Activated naive CD4-positive, alpha-beta T cell treated with anti-CD3 and anti-CD28 coated beads, Interleukin-2, amount 10 ng/mL, durations not matched to agents 7 days and 5 days (primary cell): ENCODE data around the gene IFIT1B.
A peak's percentile ranks its signal among the peaks of the same experiment; 100 is the strongest.
"Not testable (repeated sequence)": the region's sequence is repeated elsewhere in the genome, so short reads cannot be mapped to it uniquely, and the experiment has no call there.

ENCODE experiments used
- CTCF ChIA-PET: fragments of 350-600 bp; sonication (Branson Sonifier 250); formaldehyde crosslinking; loops from one replicate; lab custom pipeline; 2021; ENCODE audit warnings: antibody characterized with exemption; lab: Charles Lee
- DNase-seq: peaks from one replicate; pipeline ENCODE4 v3.0.0-alpha.2; 2020
- H3K27ac Mint-ChIP-seq: one replicate; pipeline ENCODE4 v1.8.0; 2021; ENCODE audit warnings: mild to moderate bottlenecking, moderate library complexity, mixed read lengths
- H3K27me3 Mint-ChIP-seq: one replicate; pipeline ENCODE4 v1.8.0; 2021; ENCODE audit warnings: mild to moderate bottlenecking, mixed read lengths
- H3K36me3 Mint-ChIP-seq: one replicate; pipeline ENCODE4 v1.8.0; 2021; ENCODE audit warnings: mixed read lengths
- H3K4me1 Mint-ChIP-seq: one replicate; pipeline ENCODE4 v1.8.0; 2021; ENCODE audit warnings: mixed read lengths
- H3K4me3 Mint-ChIP-seq: one replicate; pipeline ENCODE4 v1.8.0; 2021; ENCODE audit warnings: mild to moderate bottlenecking, moderate library complexity, mixed read lengths
- H3K9me3 Mint-ChIP-seq: one replicate; pipeline ENCODE4 v1.8.0; 2021; ENCODE audit warnings: mixed read lengths

Gene IFIT1B

DNA sequence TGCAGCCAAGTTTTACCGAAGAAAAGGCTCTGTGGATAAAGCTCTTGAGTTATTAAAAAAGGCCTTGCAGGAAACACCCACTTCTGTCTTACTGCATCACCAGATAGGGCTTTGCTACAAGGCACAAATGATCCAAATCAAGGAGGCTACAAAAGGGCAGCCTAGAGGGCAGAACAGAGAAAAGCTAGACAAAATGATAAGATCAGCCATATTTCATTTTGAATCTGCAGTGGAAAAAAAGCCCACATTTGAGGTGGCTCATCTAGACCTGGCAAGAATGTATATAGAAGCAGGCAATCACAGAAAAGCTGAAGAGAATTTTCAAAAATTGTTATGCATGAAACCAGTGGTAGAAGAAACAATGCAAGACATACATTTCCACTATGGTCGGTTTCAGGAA, 25.2 kb downstream of the IFIT1B start:
- CTCF ChIA-PET = interaction anchor here (0.9 to 1.1 kb wide), 2 partner anchors 185 to 561 kb away, joined by 3 read pairs; no protein-coding TSS in a partner anchor
- Mint-ChIP-seq H3K36me3 (peaks cover 14% of the 10 kb centered on the region), H3K9me3 (no peaks in the 10 kb centered on the region), H3K27ac (no peak overlapping the region), H3K4me1 (no peaks in the 10 kb centered on the region), H3K27me3 (peaks cover 9% of the 10 kb centered on the region), H3K4me3 (no peak overlapping the region)
- DNase-seq = no peak

DNA sequence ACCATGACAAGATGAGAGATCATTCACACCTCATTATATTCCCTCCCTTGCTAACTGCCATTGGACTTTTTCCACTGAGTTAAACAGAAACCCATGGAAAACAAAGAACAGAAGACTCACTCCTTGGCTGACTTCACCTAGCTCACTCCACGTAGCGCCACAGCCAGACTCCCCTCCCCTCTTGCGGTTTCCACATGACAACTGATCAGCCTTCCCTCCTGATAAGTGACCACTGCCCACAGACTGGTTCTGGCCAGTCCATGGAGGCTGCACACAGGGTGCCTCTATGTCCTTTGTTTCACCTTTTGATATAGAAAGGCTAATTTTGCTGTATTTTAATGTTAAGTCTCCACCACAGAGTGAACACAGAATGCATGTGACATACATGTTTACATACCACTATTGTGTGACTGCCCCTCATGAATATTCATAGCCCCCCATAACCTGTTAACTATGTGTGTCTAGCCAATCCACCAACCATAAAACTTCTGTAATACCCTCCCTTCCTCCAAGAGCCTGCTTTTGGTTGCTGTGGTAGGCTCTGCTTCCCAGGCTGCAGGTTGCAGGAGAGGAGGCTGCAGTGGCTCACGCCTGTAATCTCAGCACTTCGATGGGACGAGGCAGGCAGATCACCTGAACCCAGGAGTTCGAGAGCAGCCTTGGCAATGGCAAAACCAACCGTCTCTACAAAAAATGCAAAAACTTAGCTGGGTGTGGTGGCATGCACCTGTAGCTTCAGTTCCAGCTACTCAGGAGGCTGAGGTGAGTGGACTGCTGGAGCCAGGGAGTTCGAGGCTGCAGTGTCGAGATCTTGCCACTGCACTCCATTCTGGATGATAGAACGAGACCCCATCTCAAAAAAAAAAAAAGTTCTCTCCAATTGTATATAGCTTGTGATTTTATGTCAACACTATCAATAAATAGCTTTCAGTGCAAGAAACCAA, 26.5 kb downstream of the IFIT1B start:
- no peaks in the 10 kb centered on the region for H3K4me1 Mint-ChIP-seq
- DNase-seq = no peak
- no peak overlapping the region for H3K27ac Mint-ChIP-seq
- no peaks in the 10 kb centered on the region for H3K9me3 Mint-ChIP-seq
- H3K36me3 Mint-ChIP-seq = peaks cover 16% of the 10 kb centered on the region
- no peak overlapping the region for H3K4me3 Mint-ChIP-seq
- H3K27me3 Mint-ChIP-seq = peaks cover 9% of the 10 kb centered on the region
- CTCF ChIA-PET = no interaction called here

DNA sequence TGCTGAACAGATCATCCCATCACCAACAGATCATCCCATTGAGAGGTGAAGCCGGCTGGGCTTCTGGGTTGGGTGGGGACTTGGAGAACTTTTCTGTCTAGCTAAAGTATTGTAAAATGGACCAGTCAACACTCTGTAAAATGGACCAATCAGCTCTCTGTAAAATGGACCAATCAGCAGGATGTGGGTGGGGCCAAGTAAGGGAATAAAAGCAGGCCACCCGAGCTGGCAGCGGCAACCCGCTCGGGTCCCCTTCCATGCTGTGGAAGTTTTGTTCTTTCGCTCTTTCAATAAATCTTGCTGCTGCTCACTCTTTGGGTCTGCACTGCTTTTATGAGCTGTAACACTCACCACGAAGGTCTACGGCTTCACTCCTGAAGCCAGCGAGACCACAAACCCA, 28.3 kb downstream of the IFIT1B start:
- H3K9me3 Mint-ChIP-seq, H3K27ac Mint-ChIP-seq, H3K27me3 Mint-ChIP-seq, DNase-seq, CTCF ChIA-PET, H3K4me1 Mint-ChIP-seq, H3K4me3 Mint-ChIP-seq: not testable (repeated sequence)
- peaks cover 20% of the 10 kb centered on the region for H3K36me3 Mint-ChIP-seq

DNA sequence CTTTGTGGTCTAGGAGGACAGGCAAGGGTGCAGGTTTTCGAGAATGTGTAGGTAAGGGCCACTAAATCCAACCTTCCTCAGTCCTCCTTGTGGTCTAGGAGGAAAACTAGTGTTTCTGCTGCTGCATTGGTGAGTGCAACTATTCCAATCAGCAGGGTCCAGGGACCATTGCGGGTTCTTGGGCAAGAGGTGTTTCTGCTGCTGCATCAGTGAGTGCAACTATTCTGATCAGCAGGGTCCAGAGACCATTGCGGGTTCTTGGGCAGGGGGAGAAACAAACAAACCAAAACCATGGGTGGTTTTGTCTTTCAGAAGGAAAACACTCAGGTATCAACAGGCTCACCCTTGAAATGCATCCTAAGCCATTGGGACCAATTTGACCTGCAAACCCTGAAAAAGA, 29.9 kb downstream of the IFIT1B start:
- H3K9me3 Mint-ChIP-seq = peaks cover 13% of the 10 kb centered on the region
- H3K4me3 Mint-ChIP-seq, CTCF ChIA-PET, H3K27me3 Mint-ChIP-seq, DNase-seq, H3K27ac Mint-ChIP-seq: not testable (repeated sequence)
- H3K4me1 Mint-ChIP-seq = peaks cover 21% of the 10 kb centered on the region
- peaks cover 22% of the 10 kb centered on the region for H3K36me3 Mint-ChIP-seq

DNA sequence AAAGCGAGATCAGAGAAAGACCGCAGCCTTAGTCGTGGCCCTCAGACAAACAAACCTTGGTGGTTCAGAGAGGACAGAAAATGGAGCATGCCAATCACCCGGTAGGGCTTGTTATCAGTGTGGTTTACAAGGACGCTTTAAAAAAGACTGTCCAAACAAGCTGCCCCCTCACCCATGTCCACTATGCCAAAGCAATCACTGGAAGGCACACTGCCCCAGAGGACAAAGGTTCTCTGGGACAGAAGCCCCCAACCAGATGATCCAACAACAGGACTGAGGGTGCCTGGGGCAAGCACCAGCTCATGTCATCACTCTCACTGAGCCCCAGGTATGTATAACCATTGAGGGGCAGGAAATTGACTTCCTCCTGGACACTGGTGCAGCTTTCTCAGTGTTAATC, 31.4 kb downstream of the IFIT1B start:
- Mint-ChIP-seq H3K4me1 (peaks cover 33% of the 10 kb centered on the region), H3K36me3 (peaks cover 21% of the 10 kb centered on the region), H3K9me3 (peaks cover 13% of the 10 kb centered on the region)
- H3K27ac Mint-ChIP-seq, DNase-seq, H3K4me3 Mint-ChIP-seq, CTCF ChIA-PET, H3K27me3 Mint-ChIP-seq: not testable (repeated sequence)

DNA sequence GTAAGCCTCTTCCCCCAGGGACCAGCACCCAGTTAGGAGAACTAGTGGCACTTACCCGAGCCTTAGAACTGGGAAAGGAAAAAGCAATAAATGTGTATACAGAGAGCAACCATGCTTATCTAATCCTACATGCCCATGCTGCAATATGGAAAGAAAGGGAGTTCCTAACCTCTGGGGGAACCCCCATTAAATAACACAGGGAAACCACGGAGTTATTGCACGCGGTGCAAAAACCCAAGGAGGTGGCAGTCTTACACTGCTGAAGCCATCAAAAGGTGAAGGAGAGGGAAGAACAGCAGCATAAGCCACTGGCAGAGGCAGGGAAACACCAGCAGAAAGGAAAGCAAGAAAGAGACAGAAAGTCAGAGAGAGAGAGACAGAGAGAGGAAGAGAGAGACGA, 32.7 kb downstream of the IFIT1B start:
- H3K27ac Mint-ChIP-seq, H3K27me3 Mint-ChIP-seq, CTCF ChIA-PET, H3K4me3 Mint-ChIP-seq, DNase-seq: not testable (repeated sequence)
- H3K9me3 Mint-ChIP-seq = peaks cover 13% of the 10 kb centered on the region
- peaks cover 38% of the 10 kb centered on the region for H3K4me1 Mint-ChIP-seq
- peaks cover 23% of the 10 kb centered on the region for H3K36me3 Mint-ChIP-seq

DNA sequence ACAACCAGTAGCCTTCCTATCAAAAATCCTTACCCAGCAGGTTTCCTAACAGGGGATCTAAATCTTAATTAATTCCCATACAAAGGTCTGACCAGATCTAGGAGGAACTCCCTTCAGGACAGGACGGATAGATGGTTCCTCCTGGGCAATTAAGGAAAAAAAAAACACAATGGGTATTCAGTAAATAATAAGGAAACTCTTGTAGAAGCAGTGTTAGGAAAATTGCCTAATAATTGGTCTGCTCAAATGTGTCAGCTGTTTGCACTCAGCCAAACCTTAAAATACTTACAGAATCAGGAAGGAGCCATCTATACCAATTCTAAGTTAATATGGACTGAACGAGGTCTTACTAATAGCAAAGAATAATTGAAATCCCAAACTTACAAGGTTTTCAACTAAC, 33.3 kb downstream of the IFIT1B start:
- Mint-ChIP-seq H3K4me1 (peaks cover 44% of the 10 kb centered on the region), H3K36me3 (peaks cover 26% of the 10 kb centered on the region), H3K9me3 (peaks cover 13% of the 10 kb centered on the region)
- H3K4me3 Mint-ChIP-seq, H3K27me3 Mint-ChIP-seq, CTCF ChIA-PET, H3K27ac Mint-ChIP-seq, DNase-seq: not testable (repeated sequence)

DNA sequence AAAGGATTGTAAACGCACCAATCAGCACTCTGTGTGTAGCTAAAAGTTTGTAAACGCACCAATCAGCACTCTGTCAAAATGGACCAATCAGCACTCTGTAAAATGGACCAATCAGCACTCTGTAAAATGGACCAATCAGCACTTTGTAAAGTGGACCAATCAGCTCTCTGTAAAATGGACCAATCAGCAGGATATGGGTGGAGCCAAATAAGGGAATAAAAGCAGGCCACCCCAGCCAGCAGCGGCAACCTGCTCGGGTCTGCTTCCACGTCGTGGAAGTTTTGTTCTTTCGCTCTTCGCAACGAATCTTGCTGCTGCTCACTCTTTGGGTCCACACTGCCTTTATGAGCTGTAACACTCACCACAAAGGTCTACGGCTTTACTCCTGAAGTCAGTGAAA, 34.4 kb downstream of the IFIT1B start:
- Mint-ChIP-seq H3K36me3 (peaks cover 27% of the 10 kb centered on the region), H3K4me1 (peaks cover 51% of the 10 kb centered on the region), H3K4me3 (peak overlapping the region; percentile 18), H3K9me3 (peaks cover 13% of the 10 kb centered on the region), H3K27ac (peak overlapping the region; percentile 49)
- CTCF ChIA-PET, H3K27me3 Mint-ChIP-seq: not testable (repeated sequence)
- DNase-seq = peak; percentile 40

DNA sequence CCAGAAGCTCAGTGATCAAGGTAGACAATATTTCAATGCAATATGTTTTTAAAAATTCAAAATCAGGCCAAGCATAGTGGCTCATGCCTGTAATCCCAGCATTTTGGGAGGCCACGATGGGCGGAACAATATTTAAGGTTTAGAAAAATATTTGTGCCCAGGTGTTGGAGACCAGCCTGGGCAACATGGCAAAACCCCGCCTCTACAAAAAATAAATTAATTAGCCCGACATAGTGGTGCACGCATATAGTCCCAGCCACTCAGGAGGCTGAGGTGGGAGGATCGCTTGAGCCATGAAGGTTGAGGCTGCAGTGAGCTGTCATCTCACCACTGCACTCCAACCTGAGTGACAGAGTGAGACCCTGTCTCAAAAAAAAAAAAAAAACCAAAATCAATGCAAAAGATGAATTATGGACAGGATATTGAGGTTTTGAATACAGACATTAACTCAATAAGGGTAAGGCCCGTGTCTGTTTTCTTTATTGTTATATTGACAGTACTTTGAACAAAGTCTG, 35.6 kb downstream of the IFIT1B start:
- CTCF ChIA-PET = interaction anchor here (0.6 to 1.3 kb wide), 3 partner anchors 20 to 43 kb away, joined by 3 to 4 read pairs (median 4); partner anchors contain the start of gene IFIT1
- H3K27me3 Mint-ChIP-seq = no peaks in the 10 kb centered on the region
- DNase-seq = no peak
- peak overlapping the region; percentile 88 for H3K4me3 Mint-ChIP-seq
- peaks cover 39% of the 10 kb centered on the region for H3K36me3 Mint-ChIP-seq
- H3K27ac Mint-ChIP-seq = peak overlapping the region; percentile 97
- peaks cover 63% of the 10 kb centered on the region for H3K4me1 Mint-ChIP-seq
- H3K9me3 Mint-ChIP-seq = peaks cover 13% of the 10 kb centered on the region

DNA sequence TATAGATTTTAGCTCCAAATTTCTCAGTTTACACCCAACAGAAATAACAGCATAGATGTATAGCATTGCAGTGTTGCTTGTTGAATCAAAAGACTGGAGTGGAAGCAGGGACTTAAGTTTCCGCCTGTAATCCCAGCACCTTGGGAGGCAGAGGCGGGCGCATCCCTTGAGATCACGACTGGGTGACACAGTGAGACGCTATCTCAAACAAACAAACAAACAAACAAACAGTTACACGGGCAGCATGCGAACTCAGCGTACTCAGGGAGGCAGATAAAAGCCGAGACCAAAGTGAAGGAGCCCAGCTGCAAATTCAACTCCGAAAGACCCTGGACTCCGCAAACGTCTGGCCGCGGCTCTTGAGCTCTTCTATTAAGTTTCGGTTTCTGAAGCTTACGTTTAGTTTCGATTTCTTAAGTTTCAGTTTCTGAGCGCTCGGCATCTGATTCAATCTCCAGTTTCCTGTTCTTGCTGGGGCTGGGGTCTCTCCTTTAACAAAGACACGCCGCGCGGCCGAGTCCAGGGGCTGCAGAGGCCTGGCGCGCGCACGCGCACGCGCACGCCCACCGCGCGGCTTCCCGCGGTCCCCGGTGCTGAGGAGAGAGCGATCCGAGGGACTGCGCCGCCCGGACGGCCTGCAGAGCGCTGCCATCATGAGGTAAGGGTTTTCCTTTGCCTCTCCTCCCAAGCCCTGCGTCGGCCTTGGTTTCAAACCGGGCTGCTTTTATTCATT, 36.5 kb downstream of the IFIT1B start, which contains the start of gene IFIT5:
TSS of gene IFIT5 (plus strand) at position 423 of the 733 bp plus-strand sequence. CDS start at position 654, 231 bp downstream.
- CTCF ChIA-PET = interaction anchor here (0.6 to 1.3 kb wide), 3 partner anchors 21 to 44 kb away, joined by 3 to 4 read pairs (median 4); partner anchors contain the start of gene IFIT1
- peaks cover 37% of the 10 kb centered on the region for H3K36me3 Mint-ChIP-seq
- H3K27ac Mint-ChIP-seq = peak within 1 kb of the TSS; percentile 97
- no peaks in the 10 kb centered on the region for H3K27me3 Mint-ChIP-seq
- H3K4me3 Mint-ChIP-seq = peak within 1 kb of the TSS; percentile 88
- DNase-seq = peak; percentile 81
- peaks cover 13% of the 10 kb centered on the region for H3K9me3 Mint-ChIP-seq
- peaks cover 64% of the 10 kb centered on the region for H3K4me1 Mint-ChIP-seq

DNA sequence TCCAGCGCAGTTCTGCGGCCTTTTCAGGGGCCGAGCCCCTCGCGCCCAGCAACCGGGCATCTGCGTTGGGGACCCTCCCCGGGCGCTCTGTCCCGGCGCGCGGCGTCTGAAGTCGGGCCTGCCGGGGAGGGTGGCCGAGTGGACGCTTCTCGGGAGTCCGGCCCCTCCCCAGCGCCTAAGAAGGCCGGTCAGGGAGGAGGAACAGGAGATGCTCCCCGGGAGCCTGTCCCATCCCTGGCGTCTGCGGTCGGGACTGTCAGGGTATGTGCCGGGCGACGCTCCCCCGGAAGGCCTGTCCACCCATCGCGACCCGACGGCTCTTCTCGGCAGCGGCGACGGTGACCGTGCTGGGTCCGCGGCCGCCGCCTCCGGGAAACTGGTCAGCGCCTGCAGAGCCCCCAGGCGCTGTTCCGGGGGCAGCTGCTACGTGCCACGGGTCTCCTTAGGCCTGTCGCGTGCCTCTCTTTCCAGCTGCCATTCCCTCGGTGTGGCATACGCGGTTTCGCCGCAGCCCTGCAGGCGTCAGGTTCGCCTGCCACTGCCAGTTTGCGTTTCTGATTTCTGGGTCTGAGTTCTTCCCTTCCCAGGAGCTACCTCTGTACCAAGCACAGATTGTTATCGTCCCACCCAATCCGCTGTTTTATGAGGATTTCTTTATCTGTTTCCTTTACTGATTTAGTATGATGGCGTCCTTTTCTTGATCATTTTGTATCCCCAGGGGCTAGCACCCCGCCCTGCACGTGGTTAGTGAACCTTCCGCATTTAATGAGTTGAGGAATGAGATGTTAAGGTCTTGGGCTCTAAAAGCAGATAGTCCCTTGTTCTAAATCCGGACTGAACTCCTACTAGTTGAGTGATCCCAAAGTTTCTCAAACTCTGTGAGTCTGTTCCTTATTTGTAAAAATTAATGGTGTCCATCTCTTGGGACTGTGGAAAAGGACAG, 37.3 kb downstream of the IFIT1B start:
- Mint-ChIP-seq H3K4me1 (peaks cover 69% of the 10 kb centered on the region), H3K27ac (peak overlapping the region; percentile 97), H3K36me3 (peaks cover 37% of the 10 kb centered on the region), H3K9me3 (peaks cover 13% of the 10 kb centered on the region), H3K27me3 (no peaks in the 10 kb centered on the region), H3K4me3 (peak overlapping the region; percentile 88)
- CTCF ChIA-PET = interaction anchor here (1.0 to 1.3 kb wide), 2 partner anchors 22 to 23 kb away, joined by 4 to 5 read pairs; partner anchors contain the start of gene IFIT1
- peak; percentile 53 for DNase-seq

DNA sequence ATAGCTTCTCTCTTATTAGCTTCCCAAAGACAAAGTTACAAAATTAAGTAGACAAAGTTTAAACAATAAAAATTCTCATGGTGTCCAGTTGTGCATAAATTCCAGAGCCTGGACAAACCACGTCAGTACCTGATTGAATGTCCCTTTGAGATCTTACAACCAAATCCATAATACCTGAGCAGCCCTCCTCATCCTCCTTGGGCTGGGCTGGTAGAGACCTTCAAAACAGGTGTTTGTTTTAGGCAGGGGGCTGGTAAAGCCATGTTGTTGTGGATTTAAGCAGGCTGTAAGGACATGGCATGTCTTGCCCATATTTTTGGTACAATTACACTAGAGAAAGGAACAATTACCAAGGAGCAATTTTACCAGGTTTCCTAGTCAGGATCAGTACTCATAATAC, 38.6 kb downstream of the IFIT1B start:
- peaks cover 11% of the 10 kb centered on the region for H3K9me3 Mint-ChIP-seq
- H3K27me3 Mint-ChIP-seq = no peaks in the 10 kb centered on the region
- DNase-seq = no peak
- CTCF ChIA-PET = interaction anchor here (0.6 to 1.1 kb wide), 3 partner anchors 24 to 198 kb away, joined by 3 to 4 read pairs (median 3); partner anchors contain the start of genes IFIT1 and IFIT2
- H3K4me1 Mint-ChIP-seq = peaks cover 61% of the 10 kb centered on the region
- peaks cover 44% of the 10 kb centered on the region for H3K36me3 Mint-ChIP-seq
- peak overlapping the region; percentile 88 for H3K4me3 Mint-ChIP-seq
- no peak overlapping the region for H3K27ac Mint-ChIP-seq

DNA sequence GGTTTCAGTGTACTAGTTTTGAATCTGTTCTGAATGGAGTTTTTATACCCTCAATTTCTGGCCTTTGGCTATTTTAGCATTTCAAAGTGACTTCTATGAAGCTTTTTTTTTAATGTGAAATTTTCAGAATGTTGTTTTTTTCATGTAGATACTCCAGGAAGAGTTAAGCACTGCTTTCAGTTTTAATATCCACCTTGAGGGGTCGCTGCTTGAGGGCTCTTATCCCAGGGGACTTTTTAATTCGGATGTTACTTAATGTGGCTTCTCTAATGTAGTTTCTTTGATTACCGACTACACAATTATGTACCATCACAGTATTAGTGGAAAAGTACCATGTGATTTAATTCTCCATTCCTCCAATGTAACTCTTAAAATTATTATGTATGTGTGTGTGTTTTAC, 41.7 kb downstream of the IFIT1B start:
- Mint-ChIP-seq H3K36me3 (peaks cover 45% of the 10 kb centered on the region), H3K4me1 (peaks cover 37% of the 10 kb centered on the region), H3K4me3 (no peak overlapping the region), H3K9me3 (no peaks in the 10 kb centered on the region), H3K27ac (no peak overlapping the region), H3K27me3 (no peaks in the 10 kb centered on the region)
- CTCF ChIA-PET = interaction anchor here (0.8 kb wide), 1 partner anchor 162 kb away, joined by 3 read pairs; no protein-coding TSS in a partner anchor
- no peak for DNase-seq
